Measurements from ENCODE around the gene METAP2. TPM values are rescaled to one million over a fixed set of nuclear protein-coding genes. Genes with fewer than 3 reads are reported as not detected.

The METAP2 gene
- polyA plus RNA-seq, 3 donors = 17.0 to 26.0 (median 19.9) TPM

DNA sequence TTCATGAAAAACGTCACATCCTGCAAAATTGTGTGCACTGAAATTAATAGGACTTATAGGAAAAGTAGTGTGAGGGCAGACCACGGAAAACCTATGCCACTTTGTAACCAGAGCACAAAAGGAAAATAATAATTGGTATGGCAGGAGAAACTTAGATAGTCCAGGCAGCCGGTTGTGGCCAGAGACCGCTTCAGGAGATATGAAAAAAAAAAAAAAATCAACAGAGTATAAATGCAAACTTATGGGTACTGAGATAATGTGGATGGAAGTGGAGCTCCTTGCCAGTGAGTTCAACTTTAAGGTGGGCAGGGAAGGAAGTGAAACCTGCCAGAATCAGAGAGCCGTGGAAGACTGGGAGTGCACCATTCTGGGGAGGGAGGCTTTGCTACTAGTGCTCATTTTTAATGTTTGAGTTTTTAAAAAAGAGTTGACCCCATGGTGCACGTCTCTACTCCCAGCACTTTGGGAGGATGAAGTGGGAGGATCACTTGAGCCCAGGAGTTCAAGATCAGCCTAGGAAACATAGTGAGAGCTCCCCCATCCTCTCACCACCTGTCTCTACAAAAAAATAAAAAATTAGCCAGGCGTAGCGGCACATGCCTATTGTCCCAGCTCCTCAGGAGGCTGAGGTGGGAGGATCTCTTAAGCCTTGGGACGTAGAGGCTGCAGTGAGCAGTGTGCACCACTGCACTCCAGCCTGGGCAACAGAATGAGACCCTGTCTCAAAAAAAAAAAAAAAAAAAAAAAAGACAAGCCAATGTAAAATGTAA lies 34.3 kb upstream of the METAP2 start:
- Histone ChIP-seq H3K27ac (ENCODE audit: low read depth in 1 of 2, low read length in 2 of 2) (no peak overlapping the region), H3K9ac (ENCODE audit: insufficient read depth, low read length, poor library complexity, severe bottlenecking) (no peak overlapping the region), H3K79me2 (ENCODE audit: insufficient read depth, low read length) (no peaks in the 10 kb centered on the region), H3K4me1 (ENCODE audit: control insufficient read depth in 1 of 2, insufficient read depth in 2 of 2, low read length in 2 of 2) (no peaks in the 10 kb centered on the region), H3K36me3 (replicated peaks in 1 of 2; ENCODE audit: control insufficient read depth in 1 of 2, insufficient read depth in 2 of 2, low read length in 2 of 2) (no peaks in the 10 kb centered on the region), H3K9me3 (replicated peaks in 1 of 2; ENCODE audit: control insufficient read depth in 1 of 2, insufficient read depth in 1 of 2, low read length in 2 of 2) (no peaks in the 10 kb centered on the region), H3K27me3 (ENCODE audit: control insufficient read depth in 2 of 2, insufficient read depth in 2 of 2, low read length in 2 of 2) (peaks cover 0 to 4% of the 10 kb centered on the region in 2 donors), H2AFZ (ENCODE audit: insufficient read depth, low read depth, low read length, poor library complexity, severe bottlenecking) (no peak overlapping the region), H3K4me3 (replicated peaks in 1 of 3; ENCODE audit: low read depth in 2 of 3, low read length in 3 of 3) (no peak overlapping the region), H4K20me1 (ENCODE audit: insufficient read depth, low read length) (no peaks in the 10 kb centered on the region), H3K4me2 (replicated peaks; ENCODE audit: extremely low read depth, low read length, poor library complexity, severe bottlenecking) (no peak overlapping the region)
- H3K27ac Mint-ChIP-seq = no peak overlapping the region
- H3K9me3 Mint-ChIP-seq = peaks cover 0 to 2% (median 0%) of the 10 kb centered on the region in 7 donors
- peaks cover 2 to 9% (median 8%) of the 10 kb centered on the region in 3 donors for H3K27me3 Mint-ChIP-seq (ENCODE audit: low read depth in 3 of 3)
- intact Hi-C loops (cut with micrococcal nuclease) = no loop called here
- no peak overlapping the region for H3K4me3 Mint-ChIP-seq
- no peaks in the 10 kb centered on the region for H3K4me1 Mint-ChIP-seq
- WGBS (ENCODE audit: insufficient coverage) = 65% methylated on average over 3 of the region's 9 CpGs
- no peaks in the 10 kb centered on the region for H3K36me3 Mint-ChIP-seq
- TF ChIP-seq, protein P1, sequence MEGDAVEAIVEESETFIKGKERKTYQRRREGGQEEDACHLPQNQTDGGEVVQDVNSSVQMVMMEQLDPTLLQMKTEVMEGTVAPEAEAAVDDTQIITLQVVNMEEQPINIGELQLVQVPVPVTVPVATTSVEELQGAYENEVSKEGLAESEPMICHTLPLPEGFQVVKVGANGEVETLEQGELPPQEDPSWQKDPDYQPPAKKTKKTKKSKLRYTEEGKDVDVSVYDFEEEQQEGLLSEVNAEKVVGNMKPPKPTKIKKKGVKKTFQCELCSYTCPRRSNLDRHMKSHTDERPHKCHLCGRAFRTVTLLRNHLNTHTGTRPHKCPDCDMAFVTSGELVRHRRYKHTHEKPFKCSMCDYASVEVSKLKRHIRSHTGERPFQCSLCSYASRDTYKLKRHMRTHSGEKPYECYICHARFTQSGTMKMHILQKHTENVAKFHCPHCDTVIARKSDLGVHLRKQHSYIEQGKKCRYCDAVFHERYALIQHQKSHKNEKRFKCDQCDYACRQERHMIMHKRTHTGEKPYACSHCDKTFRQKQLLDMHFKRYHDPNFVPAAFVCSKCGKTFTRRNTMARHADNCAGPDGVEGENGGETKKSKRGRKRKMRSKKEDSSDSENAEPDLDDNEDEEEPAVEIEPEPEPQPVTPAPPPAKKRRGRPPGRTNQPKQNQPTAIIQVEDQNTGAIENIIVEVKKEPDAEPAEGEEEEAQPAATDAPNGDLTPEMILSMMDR (IDR thresholded peaks at IDR 0.05) = no peak
- DNase-seq = no peak

DNA sequence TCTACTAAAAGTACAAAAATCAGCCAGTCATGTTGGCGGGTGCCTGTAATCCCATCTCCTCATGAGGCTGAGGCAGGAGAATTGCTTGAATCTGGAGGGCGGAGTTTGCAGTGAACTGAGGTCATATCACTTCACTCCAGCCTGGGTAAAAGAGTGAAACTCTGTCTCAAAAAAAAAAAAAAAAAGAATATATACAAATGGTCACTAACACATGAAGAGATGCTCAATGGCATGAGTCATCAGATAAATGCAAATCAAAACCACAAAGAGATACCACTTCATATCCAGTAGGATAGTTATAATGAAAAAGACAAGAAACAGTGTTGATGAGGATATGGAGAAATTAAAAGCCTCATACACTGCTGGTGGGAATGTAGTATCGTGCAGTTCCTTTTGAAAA lies 33.6 kb upstream of the METAP2 start:
- intact Hi-C loops (cut with micrococcal nuclease) = no loop called here
- no peak overlapping the region for H3K27ac ChIP-seq (ENCODE audit: low read depth in 1 of 2, low read length in 2 of 2)
- WGBS (ENCODE audit: insufficient coverage) = 88% methylated on average over 1 of the region's 3 CpGs
- no peak overlapping the region for H2AFZ ChIP-seq (ENCODE audit: insufficient read depth, low read depth, low read length, poor library complexity, severe bottlenecking)
- no peak overlapping the region for H3K27ac Mint-ChIP-seq
- H3K79me2 ChIP-seq (ENCODE audit: insufficient read depth, low read length) = no peaks in the 10 kb centered on the region
- H3K27me3 ChIP-seq (ENCODE audit: control insufficient read depth in 2 of 2, insufficient read depth in 2 of 2, low read length in 2 of 2) = peaks cover under 1 to 6% of the 10 kb centered on the region in 2 donors
- H3K4me1 Mint-ChIP-seq = no peaks in the 10 kb centered on the region
- no peak overlapping the region for H3K4me3 ChIP-seq (replicated peaks in 1 of 3; ENCODE audit: low read depth in 2 of 3, low read length in 3 of 3)
- H3K36me3 Mint-ChIP-seq = no peaks in the 10 kb centered on the region
- TF ChIP-seq, protein P1 (IDR thresholded peaks at IDR 0.05) = no peak
- no peak overlapping the region for H3K9ac ChIP-seq (ENCODE audit: insufficient read depth, low read length, poor library complexity, severe bottlenecking)
- H3K4me3 Mint-ChIP-seq = no peak overlapping the region
- no peaks in the 10 kb centered on the region for H3K4me1 ChIP-seq (ENCODE audit: control insufficient read depth in 1 of 2, insufficient read depth in 2 of 2, low read length in 2 of 2)
- no peaks in the 10 kb centered on the region for H4K20me1 ChIP-seq (ENCODE audit: insufficient read depth, low read length)
- H3K9me3 ChIP-seq (replicated peaks in 1 of 2; ENCODE audit: control insufficient read depth in 1 of 2, insufficient read depth in 1 of 2, low read length in 2 of 2) = no peaks in the 10 kb centered on the region
- H3K4me2 ChIP-seq (replicated peaks; ENCODE audit: extremely low read depth, low read length, poor library complexity, severe bottlenecking) = no peak overlapping the region
- H3K9me3 Mint-ChIP-seq = peaks cover 0 to 5% (median 4%) of the 10 kb centered on the region in 7 donors
- DNase-seq = no peak
- peaks cover 6 to 11% (median 10%) of the 10 kb centered on the region in 3 donors for H3K27me3 Mint-ChIP-seq (ENCODE audit: low read depth in 3 of 3)
- H3K36me3 ChIP-seq (replicated peaks in 1 of 2; ENCODE audit: control insufficient read depth in 1 of 2, insufficient read depth in 2 of 2, low read length in 2 of 2) = no peaks in the 10 kb centered on the region
